GM12874 (cell line): Measurements from ENCODE around the gene ZIC2.

Experiments used
- CTCF ChIP-seq: IDR thresholded peaks from 2 replicates; pipeline ENCODE4 v1.5.1; 2011; ENCODE audit warnings: low read depth, mild to moderate bottlenecking, control low read depth, low read length, moderate library complexity; ENCODE audit not compliant: insufficient read depth

The ZIC2 gene

GRCh38 chr13:99955747-99956472, 25.7 kb upstream of the ZIC2 start:
- no peak for TF ChIP-seq CTCF

GRCh38 chr13:99956473-99957349, 24.9 kb upstream of the ZIC2 start:
- no peak for TF ChIP-seq CTCF

- no peak for TF ChIP-seq CTCF
Observed at GRCh38 chr13:99958406-99959126, 23.0 kb upstream of the ZIC2 start.

- no peak for TF ChIP-seq CTCF
Observed at GRCh38 chr13:99959127-99959539, 22.5 kb upstream of the ZIC2 start.

GRCh38 chr13:99959540-99960230, 21.9 kb upstream of the ZIC2 start:
- no peak for TF ChIP-seq CTCF

- TF ChIP-seq CTCF = no peak
Observed at GRCh38 chr13:99960663-99961311, 20.8 kb upstream of the ZIC2 start.

- no peak for TF ChIP-seq CTCF
Observed at GRCh38 chr13:99961636-99962035, 19.9 kb upstream of the ZIC2 start.
